Stimulated activated memory B cell treated with anti-CD40 and anti-IgM and Interleukin-4, amounts not matched to agents 10 μg/mL and 1 μg/mL and 100 μg/mL, for 72 hours (primary cell): ENCODE results near the gene TYROBP.
"Not testable (repeated sequence)": the region's sequence is repeated elsewhere in the genome, so short reads cannot be mapped to it uniquely, and the experiment has no call there.

Source experiments
- ATAC-seq: fragments of 150-1000 bp; cut with Tn5 transposase; 2 replicates; pipeline ENCODE4 v1.10.0; 2021
- H3K27ac Mint-ChIP-seq: one replicate; pipeline ENCODE4 v1.8.0; 2022; ENCODE audit warnings: mild to moderate bottlenecking, mixed read lengths
- H3K27me3 Mint-ChIP-seq: one replicate; pipeline ENCODE4 v1.8.0; 2022; ENCODE audit warnings: mixed read lengths
- H3K36me3 Mint-ChIP-seq: one replicate; pipeline ENCODE4 v1.8.0; 2022; ENCODE audit warnings: mixed read lengths
- H3K4me1 Mint-ChIP-seq: one replicate; pipeline ENCODE4 v1.8.0; 2022; ENCODE audit warnings: mixed read lengths
- H3K4me3 Mint-ChIP-seq: one replicate; pipeline ENCODE4 v1.8.0; 2022; ENCODE audit warnings: mild to moderate bottlenecking, moderate library complexity, mixed read lengths
- H3K9me3 Mint-ChIP-seq: one replicate; pipeline ENCODE4 v1.8.0; 2022; ENCODE audit warnings: mixed read lengths

The TYROBP gene

DNA sequence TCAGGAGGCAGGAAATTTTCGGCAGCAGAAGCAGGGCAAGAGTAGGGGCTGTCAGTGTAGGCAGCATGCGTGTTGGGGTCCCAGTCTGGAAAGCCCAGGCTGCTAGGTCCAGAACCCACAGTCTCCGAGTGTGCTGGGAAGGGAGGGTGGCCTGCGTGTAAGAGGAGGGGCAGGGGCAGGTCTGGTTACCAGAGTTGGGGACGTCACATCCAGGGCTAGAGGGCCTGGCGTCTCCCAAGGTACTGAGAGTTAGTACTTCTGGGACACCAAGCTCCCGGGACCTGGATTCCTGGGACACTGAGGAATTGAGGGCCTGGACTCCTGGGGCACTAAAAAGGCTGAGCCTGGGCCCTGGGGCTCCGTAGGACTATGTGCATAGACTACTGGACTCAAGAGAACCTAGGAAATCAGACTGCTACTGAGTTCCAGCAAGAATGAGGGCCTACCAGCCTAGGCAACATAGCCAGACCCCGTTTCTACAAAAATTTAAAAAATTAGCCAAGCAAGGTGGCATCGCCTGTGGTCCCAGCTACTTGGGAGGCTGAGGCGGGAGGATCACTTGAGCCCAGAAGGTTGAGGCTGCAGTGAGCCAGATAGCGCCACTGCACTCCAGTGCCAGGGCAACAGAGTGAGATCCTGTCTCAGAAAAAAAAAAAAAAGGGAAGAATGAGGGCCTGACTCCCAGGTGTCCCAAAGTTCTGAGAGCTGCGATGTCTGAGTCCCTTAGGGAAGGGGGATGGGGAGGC lies 10.2 kb downstream of the TYROBP start:
- no peak for ATAC-seq
- peaks cover 66% of the 10 kb centered on the region for H3K4me1 Mint-ChIP-seq
- H3K36me3 Mint-ChIP-seq = peaks cover 62% of the 10 kb centered on the region
- peak overlapping the region; percentile 99 for H3K27ac Mint-ChIP-seq
- H3K4me3 Mint-ChIP-seq = peak overlapping the region; percentile 93
- no peaks in the 10 kb centered on the region for H3K9me3 Mint-ChIP-seq
- H3K27me3 Mint-ChIP-seq = no peaks in the 10 kb centered on the region

DNA sequence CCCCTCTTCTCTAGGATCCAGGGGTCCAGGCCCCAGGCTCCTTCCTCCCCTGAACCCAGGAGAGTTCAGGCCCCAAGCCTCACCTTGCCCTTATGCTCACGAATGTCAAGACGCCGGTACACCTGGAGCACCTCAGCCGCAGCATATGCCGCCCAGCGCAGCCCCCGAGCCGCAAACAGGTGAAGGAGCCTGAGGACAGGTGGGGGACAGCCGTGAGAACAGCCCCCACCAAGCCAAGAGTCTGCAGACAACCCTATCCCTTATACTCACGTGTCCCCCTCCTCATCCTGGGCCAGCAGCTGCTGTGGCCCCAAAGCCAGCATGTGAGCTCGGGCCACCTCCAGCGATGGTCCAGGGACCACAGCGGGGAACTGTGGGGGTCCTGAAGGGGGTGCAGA lies 11.5 kb downstream of the TYROBP start:
- Mint-ChIP-seq H3K36me3 (peaks cover 69% of the 10 kb centered on the region), H3K27me3 (no peaks in the 10 kb centered on the region), H3K9me3 (no peaks in the 10 kb centered on the region), H3K27ac (peak overlapping the region; percentile 99), H3K4me1 (peaks cover 57% of the 10 kb centered on the region), H3K4me3 (peak overlapping the region; percentile 93)
- no peak for ATAC-seq

DNA sequence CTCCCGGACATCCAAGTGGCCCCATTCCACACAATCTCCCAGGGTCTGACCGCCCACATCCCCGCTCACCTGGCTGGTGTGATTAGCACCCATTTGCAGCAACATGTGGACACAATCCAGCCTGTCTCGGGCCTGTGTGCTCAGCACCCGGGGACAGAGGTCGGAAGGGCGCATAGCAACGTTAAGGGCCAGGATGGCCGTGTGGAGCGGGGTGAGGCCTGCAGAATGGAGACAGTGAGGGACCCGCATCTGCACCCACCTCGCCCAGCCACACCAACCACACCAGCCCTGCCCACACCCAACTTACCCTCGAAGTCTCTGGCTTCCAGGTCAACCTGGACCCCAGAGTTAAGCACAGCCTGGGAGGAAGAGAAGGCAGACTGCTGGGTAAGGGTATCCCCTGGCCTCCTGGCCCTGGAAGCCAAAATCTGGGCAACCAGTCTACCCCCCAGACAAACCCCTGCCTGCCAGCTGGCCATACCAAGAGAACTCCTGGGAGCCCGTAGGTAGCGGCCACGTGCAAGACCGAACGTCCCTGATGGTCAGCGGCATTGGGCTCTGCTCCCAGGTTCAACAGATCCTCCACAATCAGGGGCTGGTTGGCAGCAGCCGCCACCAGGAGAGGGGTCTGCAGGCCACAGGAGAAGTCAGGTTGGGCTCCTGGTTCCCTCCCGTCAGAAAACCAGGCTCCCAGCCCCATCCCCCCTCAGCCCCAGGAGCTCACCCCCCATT lies 12.0 kb downstream of the TYROBP start:
- Mint-ChIP-seq H3K27ac (peak overlapping the region; percentile 99), H3K4me3 (peak overlapping the region; percentile 93), H3K4me1 (peaks cover 52% of the 10 kb centered on the region), H3K27me3 (no peaks in the 10 kb centered on the region), H3K9me3 (no peaks in the 10 kb centered on the region), H3K36me3 (peaks cover 70% of the 10 kb centered on the region)
- no peak for ATAC-seq

DNA sequence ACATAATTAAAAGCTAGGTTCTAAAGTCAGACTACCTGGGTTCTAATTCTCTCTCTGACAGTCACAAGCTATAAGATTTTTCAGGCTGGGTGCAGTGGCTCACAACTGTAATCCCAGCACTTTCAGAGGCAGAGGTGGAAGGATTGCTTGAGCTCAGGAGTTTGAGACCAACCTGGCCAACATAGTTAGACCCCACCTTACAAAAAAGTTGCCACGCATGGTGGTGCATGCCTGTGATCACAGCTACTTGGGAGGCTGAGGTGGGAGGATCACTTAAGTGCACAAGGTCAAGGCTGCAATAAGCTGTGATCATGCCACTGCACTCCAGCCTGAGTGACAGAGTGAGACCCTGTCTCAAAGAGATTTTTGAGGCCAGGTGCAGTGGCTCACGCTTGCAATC lies 13.8 kb downstream of the TYROBP start:
- peaks cover 78% of the 10 kb centered on the region for H3K36me3 Mint-ChIP-seq
- H3K27me3 Mint-ChIP-seq = no peaks in the 10 kb centered on the region
- no peak overlapping the region for H3K4me3 Mint-ChIP-seq
- peaks cover 53% of the 10 kb centered on the region for H3K4me1 Mint-ChIP-seq
- no peak for ATAC-seq
- peaks cover 2% of the 10 kb centered on the region for H3K9me3 Mint-ChIP-seq
- H3K27ac Mint-ChIP-seq = peak overlapping the region; percentile 37

DNA sequence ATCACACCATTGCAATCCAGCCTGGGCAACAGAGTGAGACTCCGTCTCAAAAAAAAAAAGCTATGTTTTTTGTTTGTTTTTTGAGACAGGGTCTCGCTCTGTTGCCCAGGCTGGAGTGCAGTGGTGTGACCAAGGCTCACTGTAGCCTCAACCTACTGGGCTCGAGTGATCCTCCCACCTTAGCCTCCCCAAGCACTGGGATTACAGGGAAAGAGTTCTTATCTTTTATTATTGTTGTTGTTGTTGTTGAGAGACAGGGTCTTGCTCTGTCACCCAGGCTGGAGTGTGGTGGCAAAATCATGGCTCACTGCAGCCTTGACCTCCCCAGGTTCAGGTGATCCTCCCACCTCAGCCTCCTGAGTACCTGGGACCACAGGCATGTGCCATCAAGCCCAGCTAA lies 16.3 kb downstream of the TYROBP start:
- ATAC-seq, H3K27me3 Mint-ChIP-seq, H3K27ac Mint-ChIP-seq, H3K9me3 Mint-ChIP-seq, H3K4me3 Mint-ChIP-seq: not testable (repeated sequence)
- peaks cover 78% of the 10 kb centered on the region for H3K36me3 Mint-ChIP-seq
- peaks cover 46% of the 10 kb centered on the region for H3K4me1 Mint-ChIP-seq

DNA sequence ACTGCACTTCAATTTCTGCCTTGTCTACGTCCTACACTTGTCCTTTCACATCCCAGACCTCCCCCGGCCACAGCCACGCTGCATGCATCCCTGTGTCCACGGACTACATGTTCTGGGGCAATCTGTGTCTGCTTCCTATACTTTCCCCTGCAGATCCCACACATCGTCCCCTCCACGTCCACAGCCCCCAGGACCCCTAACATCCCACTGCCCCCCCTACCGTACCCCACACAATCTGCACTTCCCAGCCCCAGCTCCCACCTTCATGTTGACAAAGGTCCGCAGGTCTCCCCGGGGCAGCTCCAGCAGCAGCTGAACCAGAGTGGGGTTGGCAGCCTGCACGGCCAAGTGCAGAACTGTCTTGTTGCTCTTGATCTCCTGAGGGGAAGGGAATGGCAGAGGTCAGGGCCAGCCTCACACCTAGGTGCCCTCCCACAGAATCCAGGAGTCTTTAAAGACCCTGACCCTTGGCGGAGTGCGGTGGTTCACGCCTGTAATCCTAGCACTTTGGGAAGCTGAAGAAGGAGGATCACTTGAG lies 17.9 kb downstream of the TYROBP start:
- Mint-ChIP-seq H3K36me3 (peaks cover 70% of the 10 kb centered on the region), H3K27ac (peak overlapping the region; percentile 66), H3K4me3 (peak overlapping the region; percentile 25), H3K27me3 (no peaks in the 10 kb centered on the region), H3K4me1 (peaks cover 32% of the 10 kb centered on the region), H3K9me3 (peaks cover 6% of the 10 kb centered on the region)
- no peak for ATAC-seq

DNA sequence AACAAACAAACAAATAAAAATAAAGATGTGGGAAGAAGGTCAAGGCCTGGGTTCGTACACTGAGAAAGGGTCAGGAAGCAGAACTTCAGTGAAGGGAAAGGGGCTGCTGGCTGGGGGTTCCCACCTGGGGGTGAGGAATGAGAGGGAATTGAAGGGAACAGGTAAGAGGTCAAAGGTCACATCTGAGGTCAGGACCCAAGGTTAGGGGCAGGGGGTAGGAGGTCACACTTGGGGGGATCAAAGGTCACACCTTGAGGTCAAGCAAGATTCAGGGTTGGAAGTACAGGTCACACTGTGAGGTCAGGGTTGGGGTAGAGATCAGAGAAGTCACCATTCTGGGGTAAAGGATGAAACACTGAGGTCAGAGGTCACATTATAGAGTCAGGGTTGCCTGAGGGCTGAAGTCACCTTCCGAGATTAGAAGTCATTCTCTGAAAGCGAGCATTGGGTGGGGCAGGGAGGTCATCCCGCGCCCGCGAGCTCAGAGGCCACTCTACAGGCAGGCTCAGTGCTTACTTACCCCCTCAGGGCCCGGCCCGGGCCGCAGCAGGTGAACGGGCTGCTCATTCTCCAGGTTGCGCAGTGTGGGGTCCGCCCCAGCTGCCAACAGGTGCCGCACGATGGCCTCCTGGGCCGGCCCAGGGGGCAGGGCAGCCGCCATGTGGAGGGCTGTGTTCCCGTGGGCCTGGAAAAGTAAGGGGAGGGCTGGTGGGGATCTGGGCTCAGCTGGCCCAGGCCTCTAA lies 18.6 kb downstream of the TYROBP start:
- no peaks in the 10 kb centered on the region for H3K27me3 Mint-ChIP-seq
- H3K36me3 Mint-ChIP-seq = peaks cover 70% of the 10 kb centered on the region
- ATAC-seq = peak; percentile 26
- peaks cover 6% of the 10 kb centered on the region for H3K9me3 Mint-ChIP-seq
- peak overlapping the region; percentile 66 for H3K27ac Mint-ChIP-seq
- H3K4me1 Mint-ChIP-seq = peaks cover 33% of the 10 kb centered on the region
- H3K4me3 Mint-ChIP-seq = peak overlapping the region; percentile 12

DNA sequence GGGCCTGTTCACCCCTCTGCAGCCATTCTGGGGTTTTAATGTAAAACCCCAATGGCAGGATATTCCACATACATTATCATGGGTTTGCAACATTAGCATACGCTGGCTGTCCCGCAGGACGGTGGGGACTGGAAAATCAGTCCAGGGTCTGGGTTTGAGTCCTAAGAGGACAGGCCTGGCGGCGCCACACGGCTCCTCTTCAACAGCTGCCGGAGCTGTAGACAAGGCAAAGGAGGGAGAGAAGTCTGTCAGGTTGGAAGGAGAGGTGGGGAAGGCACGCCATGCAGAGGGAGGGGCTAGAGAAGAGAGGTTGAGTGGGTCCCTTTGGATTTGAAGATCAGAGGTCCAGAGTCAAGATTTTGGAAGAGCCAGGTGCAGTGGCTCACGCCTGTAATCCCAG lies 19.7 kb downstream of the TYROBP start:
- Mint-ChIP-seq H3K4me1 (peaks cover 36% of the 10 kb centered on the region), H3K27me3 (no peaks in the 10 kb centered on the region), H3K9me3 (peaks cover 6% of the 10 kb centered on the region), H3K27ac (peak overlapping the region; percentile 38), H3K36me3 (peaks cover 60% of the 10 kb centered on the region), H3K4me3 (peak overlapping the region; percentile 54)
- ATAC-seq = no peak

DNA sequence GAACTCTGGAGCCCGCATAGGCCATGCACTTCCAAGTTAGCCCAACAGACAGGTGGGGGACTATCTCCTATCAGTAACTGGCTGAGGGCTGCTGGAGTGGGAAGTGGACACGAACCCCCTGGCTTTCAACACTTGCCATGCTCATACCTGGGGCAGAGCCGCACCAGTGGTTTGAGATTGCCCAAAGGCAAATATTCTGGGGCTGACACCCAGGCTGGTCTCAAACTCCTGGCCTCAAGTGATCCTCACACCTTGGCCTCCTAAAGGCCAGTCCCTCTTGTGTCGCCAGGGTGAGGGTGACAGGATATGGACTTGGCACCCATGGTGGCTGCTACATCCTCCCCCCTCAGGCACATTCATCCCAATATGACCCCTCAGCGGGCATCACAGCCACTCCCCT lies 20.9 kb downstream of the TYROBP start:
- no peak overlapping the region for H3K4me3 Mint-ChIP-seq
- no peaks in the 10 kb centered on the region for H3K27me3 Mint-ChIP-seq
- H3K4me1 Mint-ChIP-seq = peaks cover 42% of the 10 kb centered on the region
- peaks cover 49% of the 10 kb centered on the region for H3K36me3 Mint-ChIP-seq
- ATAC-seq = no peak
- H3K27ac Mint-ChIP-seq = no peak overlapping the region
- peaks cover 6% of the 10 kb centered on the region for H3K9me3 Mint-ChIP-seq

DNA sequence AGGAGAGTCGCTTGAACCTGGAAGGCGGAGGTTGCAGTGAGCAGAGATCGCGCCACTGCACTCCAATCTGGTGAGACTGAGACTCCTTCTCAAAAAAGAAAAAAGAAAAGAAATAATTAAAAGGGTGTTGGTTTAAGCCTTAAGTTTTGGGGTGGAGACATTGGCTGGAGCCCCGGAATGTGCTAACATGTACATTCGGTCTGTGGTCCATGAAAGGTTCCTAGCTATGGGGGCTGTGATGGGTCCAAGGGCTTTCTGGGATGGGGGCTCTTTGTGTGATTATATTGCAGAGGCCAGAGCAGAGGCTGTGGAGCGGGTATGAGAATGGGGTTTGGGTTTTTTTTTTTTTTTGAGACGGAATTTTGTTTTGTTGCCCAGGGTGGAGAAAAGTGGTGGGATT lies 22.2 kb downstream of the TYROBP start:
- H3K4me1 Mint-ChIP-seq = peaks cover 43% of the 10 kb centered on the region
- no peak overlapping the region for H3K27ac Mint-ChIP-seq
- no peak for ATAC-seq
- H3K36me3 Mint-ChIP-seq = peaks cover 46% of the 10 kb centered on the region
- H3K9me3 Mint-ChIP-seq = peaks cover 6% of the 10 kb centered on the region
- no peaks in the 10 kb centered on the region for H3K27me3 Mint-ChIP-seq
- H3K4me3 Mint-ChIP-seq = no peak overlapping the region

DNA sequence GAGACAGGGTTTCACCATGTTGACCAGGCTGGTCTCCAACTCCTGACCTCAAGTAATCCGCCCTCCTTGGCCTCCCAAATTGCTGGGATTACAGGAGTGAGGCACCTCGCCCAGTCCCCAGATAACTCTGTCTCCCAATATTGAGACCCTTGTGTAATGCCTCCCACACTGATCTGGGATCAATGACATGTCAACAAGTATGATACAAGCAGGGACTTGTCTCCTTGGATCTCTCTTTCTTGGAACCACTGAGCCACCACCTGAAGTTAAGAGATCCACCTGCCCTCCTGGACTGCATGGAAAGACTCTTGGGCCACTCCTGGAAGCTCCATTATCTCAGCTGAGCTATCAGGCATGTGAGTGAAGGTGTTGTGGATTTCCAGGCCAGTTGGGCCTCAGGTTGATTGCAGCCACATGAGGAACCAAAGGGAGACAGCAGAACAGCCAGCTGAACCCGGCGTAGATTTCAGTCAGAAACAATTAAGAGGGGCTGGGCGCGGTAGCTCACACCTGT lies 22.8 kb downstream of the TYROBP start:
- no peak overlapping the region for H3K4me3 Mint-ChIP-seq
- H3K27me3 Mint-ChIP-seq = peaks cover 2% of the 10 kb centered on the region
- peaks cover 41% of the 10 kb centered on the region for H3K4me1 Mint-ChIP-seq
- H3K36me3 Mint-ChIP-seq = peaks cover 39% of the 10 kb centered on the region
- H3K9me3 Mint-ChIP-seq = peaks cover 6% of the 10 kb centered on the region
- ATAC-seq = peak; percentile 3
- no peak overlapping the region for H3K27ac Mint-ChIP-seq

DNA sequence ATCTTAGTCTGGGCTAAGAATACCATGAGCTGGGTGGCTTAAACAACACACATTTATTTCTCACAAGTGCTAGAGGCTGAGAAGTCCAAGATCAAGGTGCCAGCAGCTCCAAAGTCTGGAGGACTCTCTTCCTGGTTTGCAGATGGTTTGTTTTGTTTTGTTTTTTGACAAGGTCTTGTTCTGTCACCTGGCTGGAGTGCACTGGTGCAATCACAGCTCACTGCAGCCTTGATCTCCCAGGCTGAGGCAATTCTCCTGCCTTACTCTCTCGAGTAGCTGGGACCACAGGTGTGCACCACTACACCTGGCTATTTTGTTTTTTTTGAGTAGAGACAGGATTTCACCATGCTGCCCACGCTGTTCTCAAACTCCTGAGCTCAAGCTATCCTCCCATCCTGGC lies 24.2 kb downstream of the TYROBP start:
- H3K4me1 Mint-ChIP-seq = peaks cover 42% of the 10 kb centered on the region
- peak overlapping the region; percentile 35 for H3K27ac Mint-ChIP-seq
- peaks cover 16% of the 10 kb centered on the region for H3K27me3 Mint-ChIP-seq
- H3K36me3 Mint-ChIP-seq = peaks cover 25% of the 10 kb centered on the region
- peak overlapping the region; percentile 26 for H3K4me3 Mint-ChIP-seq
- H3K9me3 Mint-ChIP-seq = peaks cover 3% of the 10 kb centered on the region
- ATAC-seq = peak; percentile 50

DNA sequence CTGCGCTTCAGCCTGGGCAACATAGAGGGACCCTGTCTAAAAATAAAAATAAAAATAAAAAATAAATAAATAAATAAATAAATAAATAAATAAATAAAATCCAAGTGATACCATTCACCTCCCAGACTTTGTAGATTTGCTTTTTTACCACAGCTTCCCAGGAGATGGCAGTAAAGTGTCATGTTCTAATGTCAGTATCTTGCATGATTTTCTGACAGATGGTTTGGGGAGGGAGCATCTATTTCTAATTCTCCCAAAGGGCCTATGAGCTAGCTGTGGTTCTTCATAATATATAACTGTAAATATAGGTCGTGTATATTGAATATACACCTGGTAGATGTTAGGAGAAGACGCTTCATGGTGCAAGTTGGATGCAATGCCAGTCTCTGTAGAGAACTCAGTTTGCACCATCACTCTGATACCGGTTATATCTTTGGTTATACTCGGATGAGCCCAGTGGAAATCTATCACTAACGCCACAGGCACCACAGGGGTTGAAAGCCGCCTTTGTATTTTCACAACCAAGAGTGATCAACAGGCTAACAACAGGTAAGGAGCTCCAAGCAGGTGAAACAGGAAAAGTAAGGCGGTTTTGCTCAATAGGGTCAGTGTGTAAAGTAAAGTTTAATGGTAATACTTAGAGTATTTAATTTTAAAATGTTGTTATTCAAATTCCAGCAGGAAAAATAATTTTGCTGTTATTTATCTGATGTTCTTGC lies 25.8 kb downstream of the TYROBP start:
- Mint-ChIP-seq H3K27ac (peak overlapping the region; percentile 53), H3K36me3 (peaks cover 9% of the 10 kb centered on the region), H3K9me3 (no peaks in the 10 kb centered on the region), H3K4me1 (peaks cover 30% of the 10 kb centered on the region), H3K4me3 (no peak overlapping the region), H3K27me3 (peaks cover 32% of the 10 kb centered on the region)
- ATAC-seq = peak; percentile 49

DNA sequence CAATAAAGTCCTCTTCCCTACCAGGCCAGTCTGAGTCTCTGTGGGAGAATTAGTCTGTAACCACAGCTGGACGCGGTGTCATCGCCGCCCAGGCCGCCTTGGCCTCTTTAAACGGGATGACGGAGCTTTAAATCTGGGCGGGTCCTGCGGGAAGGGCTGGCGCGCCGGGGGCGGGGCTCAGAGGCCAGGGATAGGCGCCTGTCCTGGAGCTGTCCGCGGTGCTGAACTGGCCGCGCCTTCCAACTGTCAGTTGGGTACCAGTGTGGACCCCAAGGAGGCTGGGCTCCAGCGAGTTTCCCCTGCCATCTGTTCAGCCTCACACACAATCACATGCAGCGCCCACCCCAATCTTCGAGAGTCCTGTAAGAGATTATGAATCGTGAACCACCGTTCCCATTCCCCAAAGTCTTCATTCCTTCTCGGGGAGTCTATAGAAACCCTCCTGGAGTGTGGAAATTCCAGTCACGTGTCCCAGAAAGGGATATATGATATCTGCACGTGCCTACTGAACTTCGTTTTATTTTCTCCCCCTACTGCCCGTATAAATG lies 28.3 kb downstream of the TYROBP start:
- no peak overlapping the region for H3K4me3 Mint-ChIP-seq
- no peak overlapping the region for H3K27ac Mint-ChIP-seq
- ATAC-seq = peak; percentile 59
- no peaks in the 10 kb centered on the region for H3K9me3 Mint-ChIP-seq
- peaks cover 30% of the 10 kb centered on the region for H3K4me1 Mint-ChIP-seq
- peaks cover 52% of the 10 kb centered on the region for H3K27me3 Mint-ChIP-seq
- H3K36me3 Mint-ChIP-seq = no peaks in the 10 kb centered on the region
